BLaER1 treated with 17β-estradiol and CSF1 and Interleukin-3, amounts not matched to agents 10 nM and 100 nM (cell line): Measurements from ENCODE around the gene NAPB.

Experiments
- H3K27ac ChIP-seq, 11 experiments: shearing (Covaris generic); formaldehyde crosslinking; 2 replicates each; pipeline ENCODE4 v1.8.1; 2022
- H3K27me3 ChIP-seq, 11 experiments: shearing (Covaris generic); formaldehyde crosslinking; 2 replicates each; pipeline ENCODE4 v1.8.1; 2022
- H3K36me3 ChIP-seq, 11 experiments: shearing (Covaris generic); formaldehyde crosslinking; 2 replicates each; pipeline ENCODE4 v1.8.1; 2022
- H3K4me1 ChIP-seq, 10 experiments: shearing (Covaris generic); formaldehyde crosslinking; 2 replicates each; pipeline ENCODE4 v1.8.1; 2022
- H3K4me2 ChIP-seq, 11 experiments: shearing (Covaris generic); formaldehyde crosslinking; 2 replicates each; pipeline ENCODE4 v1.8.1; 2022
- H3K4me3 ChIP-seq, 10 experiments: shearing (Covaris generic); formaldehyde crosslinking; 2 replicates each; pipeline ENCODE4 v1.8.1; 2022
- H3K9ac ChIP-seq, 11 experiments: shearing (Covaris generic); formaldehyde crosslinking; 2 replicates each; pipeline ENCODE4 v1.8.1; 2022
- H3K9me3 ChIP-seq, 11 experiments: shearing (Covaris generic); formaldehyde crosslinking; replicated peaks in 1 of 11; 2 replicates each; pipeline ENCODE4 v1.8.1; 2022
- H4K20me1 ChIP-seq, 11 experiments: shearing (Covaris generic); formaldehyde crosslinking; 2 replicates each; pipeline ENCODE4 v1.8.1; 2022
- Cebpa-rat ChIP-seq, 11 experiments: shearing (Covaris generic); IDR thresholded peaks; 2 replicates each; pipeline ENCODE4 v1.8.1; 2022

Gene NAPB

DNA sequence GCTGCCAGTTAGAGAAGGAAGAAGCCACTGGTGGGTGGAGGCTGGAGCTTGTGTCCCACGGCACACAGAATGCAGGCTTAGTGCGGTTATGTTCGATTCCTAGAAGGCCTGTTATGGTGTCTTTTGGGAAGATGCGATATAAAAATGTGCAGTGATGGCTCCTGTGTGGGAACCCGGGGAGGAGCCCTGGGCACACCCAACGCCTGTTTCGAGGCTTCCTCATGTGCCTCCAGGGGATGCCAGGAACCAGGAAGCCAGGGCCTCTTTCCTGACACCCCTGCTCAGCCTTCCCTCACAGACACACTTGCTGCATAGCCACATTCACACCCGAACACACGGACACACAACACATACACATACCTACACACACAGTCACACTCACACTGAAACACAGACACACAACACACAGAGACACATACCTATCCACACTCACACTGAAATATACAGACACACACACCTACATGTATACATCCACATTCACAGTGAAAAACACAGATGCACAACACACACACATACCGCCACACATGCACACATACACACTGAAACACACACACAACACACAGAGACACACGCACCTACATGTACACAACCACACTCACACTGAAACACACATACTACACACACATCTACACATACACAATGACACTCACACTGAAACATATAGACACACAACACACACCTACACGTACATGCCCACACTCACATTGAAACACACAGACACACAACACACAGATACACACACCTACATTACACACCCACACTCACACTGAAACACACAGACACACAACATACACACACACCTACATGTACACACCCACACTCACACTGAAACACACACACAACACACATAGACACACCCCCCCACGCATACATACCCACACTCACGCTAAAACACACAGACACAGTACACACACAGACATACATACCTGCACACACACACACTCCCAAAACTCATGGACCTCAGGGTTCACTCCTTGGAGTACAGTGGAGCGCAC lies 32.6 kb upstream of the NAPB start:
- H3K4me3 ChIP-seq: no peak overlapping the region
- TF ChIP-seq Cebpa-rat (IDR thresholded peaks at IDR 0.05): no peak
- peaks cover 0 to 7% (median 0%) of the 10 kb centered on the region in 11 experiments; a peak in 2 of 22 replicates for H3K9me3 ChIP-seq
- no peak overlapping the region for H3K9ac ChIP-seq
- no peak overlapping the region for H3K27ac ChIP-seq
- no peaks in the 10 kb centered on the region for H3K36me3 ChIP-seq
- H4K20me1 ChIP-seq: no peaks in the 10 kb centered on the region
- H3K4me2 ChIP-seq: peak overlapping the region in 5 of 11 experiments; percentile 1 to 54 (median 22); a peak in 8 of 22 replicates
- no peaks in the 10 kb centered on the region for H3K27me3 ChIP-seq
- H3K4me1 ChIP-seq: peaks cover 20 to 52% (median 47%) of the 10 kb centered on the region in 10 experiments

DNA sequence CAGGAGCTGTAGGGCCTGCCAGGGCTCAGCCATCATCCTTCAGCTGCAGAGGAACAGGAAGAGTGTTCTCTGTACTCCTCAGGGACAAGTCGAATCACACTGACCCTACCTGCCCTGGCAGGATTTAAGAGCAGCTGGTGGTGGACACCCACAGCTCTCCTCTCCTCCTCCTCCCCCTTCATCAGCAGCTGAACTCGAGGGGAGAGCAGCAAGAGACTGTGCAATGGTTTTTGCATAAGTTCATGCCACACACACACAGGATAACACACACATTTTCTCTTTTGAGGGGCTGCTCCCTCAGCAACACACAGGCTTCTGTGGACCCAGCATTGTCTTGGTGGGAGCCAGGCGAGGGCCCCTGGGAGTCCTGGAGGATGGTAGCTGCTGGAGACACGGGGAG lies 31.5 kb upstream of the NAPB start, which contains the start of gene CST11:
CST11 (minus strand) TSS at position 101 of the 400 bp plus-strand sequence; CDS start at position 36, 65 bp downstream.
- H3K27ac ChIP-seq: no peak within 1 kb of the TSS

DNA sequence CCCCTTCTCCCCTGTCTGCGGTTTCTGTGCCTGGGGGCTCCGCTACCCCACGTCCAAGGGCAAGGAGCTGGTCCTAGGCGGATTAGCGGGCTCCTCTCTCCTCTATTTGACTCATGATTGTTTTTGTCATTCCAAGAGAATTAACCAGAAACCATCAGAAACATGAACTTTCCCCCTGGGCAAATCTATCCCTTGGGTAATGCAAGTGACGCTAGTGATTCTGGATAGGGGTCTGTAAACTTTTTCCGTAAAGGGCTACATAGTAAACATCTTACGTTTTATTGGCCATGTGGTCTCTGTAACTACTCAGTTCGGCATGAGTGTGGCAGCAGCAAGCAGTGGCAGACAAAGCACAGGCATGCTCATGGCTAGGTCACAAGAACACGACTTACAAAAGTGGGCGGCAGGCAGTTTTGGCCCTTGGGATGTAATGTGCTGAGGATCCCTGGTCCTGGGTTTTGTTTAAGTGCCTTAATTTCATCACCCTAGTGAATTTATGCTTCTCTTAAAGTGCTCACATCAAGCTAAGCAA lies 30.7 kb upstream of the NAPB start:
- Histone ChIP-seq H3K27ac (no peak overlapping the region), H3K27me3 (no peaks in the 10 kb centered on the region)
- TF ChIP-seq Cebpa-rat (IDR thresholded peaks at IDR 0.05): no peak

More for the DNA sequence above, 31.5 kb upstream of the NAPB start, which contains the start of gene CST11:
- Histone ChIP-seq H3K27me3 (no peaks in the 10 kb centered on the region), H3K9me3 (peaks cover 0 to 7% (median 0%) of the 10 kb centered on the region in 11 experiments; a peak in 2 of 22 replicates), H3K4me2 (peak within 1 kb of the TSS in 5 of 11 experiments; percentile 1 to 54 (median 22); a peak in 8 of 22 replicates), H4K20me1 (no peaks in the 10 kb centered on the region), H3K9ac (no peak within 1 kb of the TSS), H3K4me1 (peaks cover 15 to 42% (median 36%) of the 10 kb centered on the region in 10 experiments), H3K36me3 (no peaks in the 10 kb centered on the region), H3K4me3 (no peak within 1 kb of the TSS)
- TF ChIP-seq Cebpa-rat (IDR thresholded peaks at IDR 0.05): no peak

DNA sequence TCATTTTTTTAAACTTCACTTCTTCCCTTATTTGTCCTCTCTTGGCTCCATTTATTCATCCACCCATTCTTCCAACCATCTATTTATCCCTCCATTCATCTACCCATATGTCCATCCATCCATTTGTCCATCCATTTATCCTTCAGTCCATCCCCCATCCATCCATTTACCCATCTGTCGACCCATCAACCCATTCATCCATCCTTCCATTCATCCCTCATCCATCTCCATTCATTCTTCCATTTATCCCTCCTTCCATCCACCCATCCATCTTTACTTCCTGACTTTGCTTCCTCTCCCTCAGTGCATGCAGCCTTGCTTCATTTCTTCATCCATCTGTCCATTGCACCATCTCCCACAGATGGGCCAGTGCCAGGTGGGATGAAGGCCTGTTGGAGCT lies 29.6 kb upstream of the NAPB start:
- Histone ChIP-seq H4K20me1 (no peaks in the 10 kb centered on the region; a peak in 1 of 22 replicates), H3K4me1 (peaks cover 5 to 23% (median 17%) of the 10 kb centered on the region in 10 experiments; a peak in 19 of 20 replicates), H3K27ac (no peak overlapping the region), H3K4me2 (no peak overlapping the region), H3K9me3 (peaks cover 0 to 7% (median 0%) of the 10 kb centered on the region in 11 experiments; a peak in 2 of 22 replicates), H3K9ac (no peak overlapping the region), H3K27me3 (no peaks in the 10 kb centered on the region), H3K36me3 (no peaks in the 10 kb centered on the region), H3K4me3 (no peak overlapping the region)
- no peak for TF ChIP-seq Cebpa-rat (IDR thresholded peaks at IDR 0.05)

More for the DNA sequence above, 30.7 kb upstream of the NAPB start:
- peaks cover 15 to 35% (median 29%) of the 10 kb centered on the region in 10 experiments for H3K4me1 ChIP-seq
- no peaks in the 10 kb centered on the region for H4K20me1 ChIP-seq
- H3K9me3 ChIP-seq: peaks cover 0 to 7% (median 0%) of the 10 kb centered on the region in 11 experiments; a peak in 2 of 22 replicates
- no peak overlapping the region for H3K4me3 ChIP-seq
- H3K4me2 ChIP-seq: no peak overlapping the region
- no peaks in the 10 kb centered on the region for H3K36me3 ChIP-seq
- H3K9ac ChIP-seq: no peak overlapping the region

DNA sequence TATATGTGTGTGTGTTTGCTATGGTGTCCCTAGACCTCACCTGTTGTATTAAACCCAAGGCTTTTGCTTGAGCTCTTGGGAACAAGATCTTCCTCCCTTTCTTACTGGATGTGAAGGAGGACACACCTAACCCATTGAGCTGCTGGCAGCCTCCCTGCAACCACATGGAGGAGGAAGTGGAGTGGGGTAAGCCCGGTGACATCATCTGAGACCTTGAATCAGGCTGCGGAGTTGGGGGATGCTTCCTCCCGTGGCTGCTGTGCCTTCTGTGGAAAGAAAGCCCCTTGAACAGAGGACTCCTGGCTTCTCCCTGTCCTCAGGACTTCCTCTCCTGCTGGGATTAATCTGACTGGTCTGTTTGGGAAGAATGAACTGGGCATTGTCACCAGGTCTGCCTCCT lies 28.1 kb upstream of the NAPB start:
- H3K36me3 ChIP-seq: no peaks in the 10 kb centered on the region
- no peaks in the 10 kb centered on the region for H3K27me3 ChIP-seq
- H3K4me1 ChIP-seq: peaks cover 5 to 18% (median 11%) of the 10 kb centered on the region in 10 experiments; a peak in 17 of 20 replicates
- H3K4me2 ChIP-seq: peak overlapping the region in 7 of 11 experiments; percentile 7 to 35 (median 31); a peak in 6 of 22 replicates
- peaks cover 0 to under 1% (median 0%) of the 10 kb centered on the region in 11 experiments; a peak in 1 of 22 replicates for H3K9me3 ChIP-seq
- no peaks in the 10 kb centered on the region; a peak in 1 of 22 replicates for H4K20me1 ChIP-seq
- no peak for TF ChIP-seq Cebpa-rat (IDR thresholded peaks at IDR 0.05)
- no peak overlapping the region for H3K9ac ChIP-seq
- H3K27ac ChIP-seq: no peak overlapping the region
- H3K4me3 ChIP-seq: no peak overlapping the region

DNA sequence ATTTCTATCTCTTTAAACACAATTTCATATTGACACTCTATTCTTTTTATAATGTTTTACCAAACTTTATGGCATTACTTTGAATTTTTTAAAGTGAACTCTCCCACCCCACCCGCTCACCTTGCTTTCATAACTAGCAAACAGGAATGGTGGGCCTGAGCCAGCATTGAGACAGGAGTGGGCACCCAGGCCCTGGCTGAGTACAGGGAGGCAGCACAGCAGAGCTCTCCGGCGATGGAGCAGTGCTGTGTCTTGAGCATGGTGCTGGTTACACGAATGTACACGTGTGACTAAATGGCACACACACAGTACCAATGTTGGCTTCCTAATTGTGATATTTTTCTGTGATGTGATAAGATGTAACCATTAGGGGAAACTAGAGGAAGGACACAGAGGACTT lies 26.9 kb upstream of the NAPB start:
- no peaks in the 10 kb centered on the region for H3K9me3 ChIP-seq
- peaks cover 0 to 11% (median 7%) of the 10 kb centered on the region in 10 experiments; a peak in 11 of 20 replicates for H3K4me1 ChIP-seq
- TF ChIP-seq Cebpa-rat (IDR thresholded peaks at IDR 0.05): no peak
- no peaks in the 10 kb centered on the region for H3K27me3 ChIP-seq
- H4K20me1 ChIP-seq: no peaks in the 10 kb centered on the region; a peak in 1 of 22 replicates
- no peak overlapping the region for H3K4me3 ChIP-seq
- H3K9ac ChIP-seq: no peak overlapping the region
- no peak overlapping the region for H3K27ac ChIP-seq
- H3K4me2 ChIP-seq: no peak overlapping the region
- no peaks in the 10 kb centered on the region for H3K36me3 ChIP-seq

DNA sequence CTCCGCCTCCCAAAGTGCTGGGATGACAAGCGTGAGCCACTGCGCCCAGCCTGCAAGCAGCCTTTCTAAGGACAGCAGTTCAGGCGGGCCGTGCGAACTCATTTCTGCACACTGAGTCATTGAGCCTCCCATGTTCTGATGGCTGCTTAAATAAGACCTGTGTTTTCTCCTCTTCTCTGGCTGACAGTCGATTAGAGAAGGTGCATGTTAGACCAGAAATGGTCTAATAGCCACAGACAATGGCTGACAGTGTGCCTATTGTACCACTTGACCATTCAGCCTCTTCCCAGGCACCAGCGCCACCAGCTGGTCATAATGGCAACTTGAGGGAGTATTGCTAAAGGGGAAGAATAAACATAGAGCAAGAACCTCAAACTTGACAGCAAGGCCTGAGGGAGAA lies 25.2 kb upstream of the NAPB start:
- Histone ChIP-seq H3K27ac (no peak overlapping the region), H3K4me2 (no peak overlapping the region), H3K36me3 (no peaks in the 10 kb centered on the region), H3K27me3 (no peaks in the 10 kb centered on the region), H3K9ac (no peak overlapping the region), H3K4me1 (peaks cover 0 to 11% (median 7%) of the 10 kb centered on the region in 10 experiments; a peak in 10 of 20 replicates), H3K9me3 (no peaks in the 10 kb centered on the region), H3K4me3 (no peak overlapping the region), H4K20me1 (no peaks in the 10 kb centered on the region; a peak in 1 of 22 replicates)
- no peak for TF ChIP-seq Cebpa-rat (IDR thresholded peaks at IDR 0.05)

DNA sequence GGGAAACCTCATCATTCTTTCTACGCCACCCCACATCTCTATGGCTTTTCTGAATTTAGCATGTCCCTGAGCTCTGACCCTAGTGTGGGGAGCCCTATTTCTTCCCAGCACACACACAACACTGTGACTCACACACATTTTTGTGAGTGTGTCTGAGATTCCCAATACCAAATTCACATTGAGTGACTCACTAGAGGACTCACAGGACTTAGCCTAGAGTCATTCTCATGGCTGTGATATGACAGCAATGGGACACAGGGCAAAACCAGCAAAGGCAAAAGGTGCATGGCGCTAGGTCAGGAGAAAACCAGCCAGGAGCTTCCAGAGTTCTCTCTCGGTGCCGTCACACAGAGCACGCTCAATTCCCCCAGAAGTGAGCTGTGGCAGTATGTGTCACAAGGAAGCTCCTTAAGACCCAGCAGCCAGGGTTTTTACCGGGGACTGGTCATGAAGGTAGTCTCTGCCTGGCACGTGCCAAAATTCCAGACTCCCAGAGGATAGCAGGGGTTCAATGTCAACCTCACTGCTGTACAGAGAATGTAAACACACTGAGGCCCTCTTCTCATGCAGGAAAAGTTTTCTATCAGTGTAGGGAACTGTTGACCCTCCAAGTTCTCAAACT lies 24.4 kb upstream of the NAPB start:
- Histone ChIP-seq H3K4me2 (no peak overlapping the region), H3K4me3 (no peak overlapping the region), H3K27me3 (no peaks in the 10 kb centered on the region), H3K9ac (no peak overlapping the region), H4K20me1 (no peaks in the 10 kb centered on the region; a peak in 1 of 22 replicates), H3K4me1 (peaks cover 0 to 11% (median 7%) of the 10 kb centered on the region in 10 experiments; a peak in 10 of 20 replicates), H3K9me3 (no peaks in the 10 kb centered on the region), H3K27ac (no peak overlapping the region), H3K36me3 (no peaks in the 10 kb centered on the region)
- TF ChIP-seq Cebpa-rat (IDR thresholded peaks at IDR 0.05): no peak
